K562 (cell line): Measurements from ENCODE around the gene ARL8A. TPM values are rescaled to one million over a fixed set of nuclear protein-coding genes. Genes with fewer than 3 reads are reported as not detected.

Experiments used
- ATAC-seq: fragments of 200-7000 bp; cut with Tn5 transposase; 3 replicates; pipeline ENCODE4 v1.9.1; 2020; ENCODE audit warnings: moderate library complexity
- BruUV-seq: library from RNA; stranded (reverse); fragments of 400-500 nt; replicated peaks from 2 replicates; lab custom pipeline; 2021; lab: Mats Ljungman, UMichigan
- CTCF ChIA-PET: fragments of 300-600 bp; formaldehyde crosslinking; extraction: SDS; loops from one replicate; lab custom pipeline; 2021; ENCODE audit warnings: low intra/inter-chr PET ratio; lab: Yijun Ruan, JAX
- POLR2A ChIA-PET: fragments of 300-600, 350-650 bp; sonication (Branson Sonifier 250); formaldehyde crosslinking; extraction: SDS; loops from one replicate; lab custom pipeline; 2021; ENCODE audit warnings: antibody characterized with exemption, inconsistent platforms; lab: Yijun Ruan, JAX
- DNase-seq, 4 experiments: peaks; one replicate each; pipeline versions ENCODE4 v3.0.0 to v3.0.0-alpha.2; 2011 to 2018; ENCODE audit warnings: low spot score in 3 of 4, mixed read lengths in 3 of 4; ENCODE audit errors: extremely low read depth in 1 of 4
- FAIRE-seq: peaks from 2 replicates; lab custom pipeline; 2011; peaks lifted over from hg19 to GRCh38; lab: Jason Lieb, UNC
- H2AFZ ChIP-seq: 2 replicates; pipeline ENCODE4 v1.6.0; 2011; ENCODE audit warnings: low read depth, low read length, control low read depth, inconsistent platforms
- H3K27ac ChIP-seq: fragments of 200-600 bp; 3 replicates; pipeline ENCODE4 v1.8.0; 2011; ENCODE audit warnings: low read depth, mild to moderate bottlenecking, control low read depth, inconsistent platforms, low read length, moderate library complexity, mixed read lengths; ENCODE audit errors: extremely low read depth
- H3K27me3 ChIP-seq, 2 experiments: fragments of 300-600 bp in 1 of 2; 2 replicates in 1 of 2; 3 replicates in 1 of 2; pipeline versions ENCODE4 v1.6.0 to v1.8.0; 2011; ENCODE audit warnings: inconsistent platforms in 2 of 2, low read length in 2 of 2, mild to moderate bottlenecking in 1 of 2, mixed read lengths in 1 of 2, moderate library complexity in 1 of 2; ENCODE audit not compliant: control insufficient read depth in 2 of 2, insufficient read depth in 2 of 2
- H3K36me3 ChIP-seq: fragments of 300-600 bp; 3 replicates; pipeline ENCODE4 v1.8.0; 2011; ENCODE audit warnings: mild to moderate bottlenecking, low read length, inconsistent platforms; ENCODE audit not compliant: control insufficient read depth, insufficient read depth
- H3K4me1 ChIP-seq, 2 experiments: fragments of 200-600 bp in 1 of 2; replicated peaks in 1 of 2; 2 replicates in 1 of 2; 3 replicates in 1 of 2; pipeline versions ENCODE4 v1.5.1 to v1.8.0; 2011; ENCODE audit warnings: inconsistent platforms in 2 of 2, low read length in 2 of 2, mild to moderate bottlenecking in 1 of 2, mixed read lengths in 1 of 2, moderate library complexity in 1 of 2; ENCODE audit not compliant: control insufficient read depth in 2 of 2, insufficient read depth in 2 of 2
- H3K4me2 ChIP-seq: 2 replicates; pipeline ENCODE4 v1.6.1; 2011; ENCODE audit warnings: low read length, control low read depth, inconsistent platforms, mixed read lengths; ENCODE audit not compliant: insufficient read depth
- H3K4me3 ChIP-seq: fragments of 200-600 bp; sonication (generic), shearing (Covaris generic); 2 replicates; pipeline ENCODE4 v1.5.1; 2016; ENCODE audit warnings: control low read depth, inconsistent platforms
- H3K79me2 ChIP-seq: fragments of 200-600 bp; 3 replicates; pipeline ENCODE4 v1.8.0; 2011; ENCODE audit warnings: low read length, inconsistent platforms; ENCODE audit not compliant: control insufficient read depth, insufficient read depth
- H3K9ac ChIP-seq, 2 experiments: 2 replicates each; pipeline versions ENCODE4 v1.6.0 to v1.6.1; 2011; ENCODE audit warnings: low read depth in 2 of 2, low read length in 2 of 2, control low read depth in 1 of 2, inconsistent platforms in 1 of 2, mild to moderate bottlenecking in 1 of 2, mixed read lengths in 1 of 2; ENCODE audit not compliant: insufficient read depth in 1 of 2
- H3K9me1 ChIP-seq: one replicate; pipeline ENCODE4 v1.6.0; 2011; ENCODE audit warnings: inconsistent platforms, mild to moderate bottlenecking, low read length, moderate library complexity; ENCODE audit not compliant: control insufficient read depth, insufficient read depth
- H3K9me3 ChIP-seq: replicated peaks from 2 replicates; pipeline ENCODE4 v1.5.1; 2011; ENCODE audit warnings: low read depth, low read length, inconsistent platforms; ENCODE audit not compliant: control insufficient read depth, insufficient read depth
- H4K20me1 ChIP-seq: replicated peaks from 2 replicates; pipeline ENCODE4 v1.6.1; 2011; ENCODE audit warnings: low read length, inconsistent platforms, mixed read lengths; ENCODE audit not compliant: control insufficient read depth, insufficient read depth
- whole genome bisulfite sequencing: fragments of 100-300 bp; shearing (Covaris generic); methylation state at CpG from one replicate; pipeline ENCODE4 v1.1.6; 2016; ENCODE audit warnings: low coverage, mixed read lengths; ENCODE audit not compliant: insufficient coverage; ENCODE audit errors: missing lambda C conversion rate; 5-methylcytosine and 5-hydroxymethylcytosine counted together
- in situ Hi-C: fragments of 300-500 bp; cut with MboI; formaldehyde crosslinking; loops from 4 replicates; pipeline ENCODE4 v1.15.0; 2018; ENCODE audit warnings: inconsistent platforms, mixed read lengths
- intact Hi-C: fragments of 100-400 bp; cut with micrococcal nuclease; formaldehyde crosslinking; loops from 2 replicates; pipeline ENCODE4 v1.14.2; 2022
- polyA plus RNA-seq, 8 experiments: library from polyadenylated mRNA; depleted of rRNA in 4 of 8; stranded (reverse) in 5 of 8; unstranded in 3 of 8; fragments of >200 nt; fragmentation: Nextera tagmentation in 2 of 8; fragmentation: Illumina TruSeq in 1 of 8; extraction: Ambion mirVana in 2 of 8; extraction: Trizol in 1 of 8; gene quantifications; 2 replicates each; pipeline versions ENCODE4 v1.2.1 to v1.2.3, GENCODE V29; 2011 to 2014; ENCODE audit warnings: inconsistent platforms in 1 of 8, missing spikeins in 1 of 8
- total RNA-seq, 7 experiments: library from RNA; depleted of rRNA in 6 of 7; stranded (reverse); fragments of >200 nt in 6 of 7; fragmentation: Illumina TruSeq in 2 of 7; extraction: Trizol in 2 of 7; gene quantifications; 2 replicates each; pipeline versions ENCODE4 v1.2.1 to v1.2.3, GENCODE V29; 2011 to 2021; ENCODE audit warnings: low replicate concordance in 1 of 7
- TF ChIP-seq, protein P1 (sequence below), 2 experiments: fragments of 450-650 bp; formaldehyde crosslinking in 1 of 2; IDR thresholded peaks; 2 replicates each; pipeline versions ENCODE4 v1.4.0 to v1.6.1; 2014 to 2020; ENCODE audit warnings: mild to moderate bottlenecking in 2 of 2, borderline replicate concordance in 1 of 2, low read depth in 1 of 2

The ARL8A gene
- total and polyA plus RNA-seq, 9 of the 15 experiments (the other 6 are each of a cell fraction or from before 2014, with no cell fraction given), result 0.17 to 27.3 (median 15.6) TPM

DNA sequence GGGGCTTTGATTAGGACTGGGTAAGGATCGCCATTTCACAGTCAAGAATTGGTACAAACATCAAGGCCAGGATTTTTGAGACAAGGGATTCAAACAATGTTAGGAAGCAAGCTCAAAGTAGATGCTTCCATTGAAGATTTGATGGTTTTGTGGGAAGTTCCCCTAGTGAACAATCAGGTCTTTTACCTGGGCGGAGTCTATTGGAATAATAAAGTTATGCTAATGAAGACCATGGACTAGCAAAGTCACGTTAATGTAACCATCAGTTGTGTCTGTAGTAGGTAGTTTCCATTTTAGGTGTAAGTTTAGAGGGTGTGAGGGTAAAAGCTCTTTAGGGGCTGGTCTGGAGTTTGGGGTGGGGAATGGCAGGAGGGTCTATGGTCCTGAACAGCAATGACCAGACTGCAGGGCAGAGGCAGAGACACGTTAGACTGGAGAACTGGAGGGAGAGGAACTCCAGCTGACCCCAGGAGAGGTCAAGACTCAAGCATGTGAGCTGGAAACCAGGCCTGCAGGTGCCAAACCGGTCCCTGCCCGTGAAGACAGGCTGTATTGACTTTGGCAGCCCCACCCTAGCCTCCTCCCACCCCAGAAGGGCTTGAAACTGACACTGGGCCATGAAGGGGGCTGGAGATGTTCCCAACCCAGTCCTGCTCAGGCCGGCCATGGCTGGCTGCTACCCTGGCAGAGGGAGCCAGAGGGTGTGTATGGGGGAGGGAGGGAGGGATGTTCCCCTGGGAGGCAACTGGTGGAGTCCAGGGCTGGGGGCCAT, 57.8 kb downstream of the ARL8A start:
- Histone ChIP-seq H3K4me3 (no peak overlapping the region), H3K9me3 (no peaks in the 10 kb centered on the region), H3K9me1 (no peaks in the 10 kb centered on the region), H3K9ac (no peak overlapping the region), H3K36me3 (no peaks in the 10 kb centered on the region), H3K79me2 (no peaks in the 10 kb centered on the region), H4K20me1 (no peaks in the 10 kb centered on the region; the same call in 1 of the 2 replicates), H3K4me1 (peaks cover 0 to 12% of the 10 kb centered on the region in 2 experiments; a peak in 1 of 5 replicates), H3K27me3 (peaks cover 6 to 36% of the 10 kb centered on the region in 2 experiments), H3K27ac (no peak overlapping the region), H3K4me2 (no peak overlapping the region), H2AFZ (no peak overlapping the region)
- BruUV-seq, result no TSS peak
- in situ Hi-C loops (no loop called here), intact Hi-C loops (no loop called here)
- ATAC-seq, result no peak
- ChIA-PET CTCF (no interaction called here), POLR2A (interaction anchor here (0.6 to 1.2 kb wide), 4 partner anchors 9 to 69 kb away, joined by 3 to 4 read pairs (median 3); no protein-coding TSS in a partner anchor)
- FAIRE-seq, result no peak
- DNase-seq, result peak in 3 of 4 experiments; percentile 12 to 24 (median 16)
- WGBS, result 5% methylated on average over 7 of the region's 7 CpGs
- TF ChIP-seq, protein P1, sequence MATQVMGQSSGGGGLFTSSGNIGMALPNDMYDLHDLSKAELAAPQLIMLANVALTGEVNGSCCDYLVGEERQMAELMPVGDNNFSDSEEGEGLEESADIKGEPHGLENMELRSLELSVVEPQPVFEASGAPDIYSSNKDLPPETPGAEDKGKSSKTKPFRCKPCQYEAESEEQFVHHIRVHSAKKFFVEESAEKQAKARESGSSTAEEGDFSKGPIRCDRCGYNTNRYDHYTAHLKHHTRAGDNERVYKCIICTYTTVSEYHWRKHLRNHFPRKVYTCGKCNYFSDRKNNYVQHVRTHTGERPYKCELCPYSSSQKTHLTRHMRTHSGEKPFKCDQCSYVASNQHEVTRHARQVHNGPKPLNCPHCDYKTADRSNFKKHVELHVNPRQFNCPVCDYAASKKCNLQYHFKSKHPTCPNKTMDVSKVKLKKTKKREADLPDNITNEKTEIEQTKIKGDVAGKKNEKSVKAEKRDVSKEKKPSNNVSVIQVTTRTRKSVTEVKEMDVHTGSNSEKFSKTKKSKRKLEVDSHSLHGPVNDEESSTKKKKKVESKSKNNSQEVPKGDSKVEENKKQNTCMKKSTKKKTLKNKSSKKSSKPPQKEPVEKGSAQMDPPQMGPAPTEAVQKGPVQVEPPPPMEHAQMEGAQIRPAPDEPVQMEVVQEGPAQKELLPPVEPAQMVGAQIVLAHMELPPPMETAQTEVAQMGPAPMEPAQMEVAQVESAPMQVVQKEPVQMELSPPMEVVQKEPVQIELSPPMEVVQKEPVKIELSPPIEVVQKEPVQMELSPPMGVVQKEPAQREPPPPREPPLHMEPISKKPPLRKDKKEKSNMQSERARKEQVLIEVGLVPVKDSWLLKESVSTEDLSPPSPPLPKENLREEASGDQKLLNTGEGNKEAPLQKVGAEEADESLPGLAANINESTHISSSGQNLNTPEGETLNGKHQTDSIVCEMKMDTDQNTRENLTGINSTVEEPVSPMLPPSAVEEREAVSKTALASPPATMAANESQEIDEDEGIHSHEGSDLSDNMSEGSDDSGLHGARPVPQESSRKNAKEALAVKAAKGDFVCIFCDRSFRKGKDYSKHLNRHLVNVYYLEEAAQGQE (IDR thresholded peaks at IDR 0.05; ENCODE audit: borderline replicate concordance), result peak; percentile 48; the same call in 1 of the 2 replicates
- TF ChIP-seq, protein P1 (CRISPR knock-in tag; IDR thresholded peaks at IDR 0.05; ENCODE audit: low read depth), result no peak
